Activated T-helper 9 cell treated with anti-CD3 and anti-CD28 coated beads, Interleukin-2, amount 50 U/mL, for 16 hours (primary cell): ENCODE measurements around the gene DDX41.

ENCODE experiments used
- DNase-seq: peaks from one replicate; pipeline ENCODE4 v3.0.0-alpha.2; 2020; ENCODE audit warnings: low read depth

DDX41 gene

GRCh38 chr5:177483994-177484901, 32.5 kb downstream of the DDX41 start:
- no peak for DNase-seq

- DNase-seq, result no peak
These were observed 33.7 kb downstream of the DDX41 start for GRCh38 chr5:177483042-177483441.

GRCh38 chr5:177482359-177482795, 34.4 kb downstream of the DDX41 start:
- no peak for DNase-seq

- no peak for DNase-seq
These were observed 37.0 kb downstream of the DDX41 start for GRCh38 chr5:177479774-177480173.

- DNase-seq, result no peak
These were observed 37.8 kb downstream of the DDX41 start for GRCh38 chr5:177478711-177479646.

GRCh38 chr5:177477701-177478477, 38.9 kb downstream of the DDX41 start:
- no peak for DNase-seq

- DNase-seq, result no peak
These were observed 40.1 kb downstream of the DDX41 start for GRCh38 chr5:177476531-177477233.

- DNase-seq, result no peak
These were observed 41.0 kb downstream of the DDX41 start for GRCh38 chr5:177475563-177476427.

- no peak for DNase-seq
These were observed 41.8 kb downstream of the DDX41 start for GRCh38 chr5:177474846-177475562.

GRCh38 chr5:177474002-177474476, 42.7 kb downstream of the DDX41 start:
- no peak for DNase-seq

GRCh38 chr5:177473443-177474001, 43.2 kb downstream of the DDX41 start, which contains the start of gene DBN1:
Gene DBN1 (minus strand): TSS chr5:177473634. CDS start chr5:177473521, 113 bp downstream.
- no peak for DNase-seq

GRCh38 chr5:177472460-177473442, 44.0 kb downstream of the DDX41 start:
- peak; percentile 30 for DNase-seq

GRCh38 chr5:177471610-177472356, 45.0 kb downstream of the DDX41 start:
- no peak for DNase-seq

- DNase-seq, result no peak
These were observed 45.8 kb downstream of the DDX41 start for GRCh38 chr5:177470759-177471536.

- no peak for DNase-seq
These were observed 46.8 kb downstream of the DDX41 start for GRCh38 chr5:177469750-177470525.
